H4 (cell line): Measurements from ENCODE around the gene TNK2. TPM values are rescaled to one million over a fixed set of nuclear protein-coding genes. Genes with fewer than 3 reads are reported as not detected.
"Not testable (repeated sequence)": the region's sequence is repeated elsewhere in the genome, so short reads cannot be mapped to it uniquely, and the experiment has no call there.

Experiments used
- DNase-seq: peaks from one replicate; pipeline ENCODE4 v3.0.0-alpha.2; 2015; ENCODE audit warnings: low spot score
- total RNA-seq: library from RNA; depleted of rRNA; stranded (reverse); fragments of >200 nt; shearing (Covaris generic); gene quantifications from 2 replicates; pipeline ENCODE4 v1.2.3, GENCODE V29; 2014; rRNA removed

TNK2 gene
- total RNA-seq, 1 experiment from 2014 or later, result 3.7 TPM

GRCh38 chr3:195822131-195822696 is 86.1 kb downstream of the TNK2 start:
- no peak for DNase-seq

GRCh38 chr3:195821403-195822130 is 86.8 kb downstream of the TNK2 start:
- no peak for DNase-seq

GRCh38 chr3:195820901-195821300 is 87.5 kb downstream of the TNK2 start:
- DNase-seq, result no peak

- no peak for DNase-seq
These were observed 88.2 kb downstream of the TNK2 start for GRCh38 chr3:195820186-195820585.

- DNase-seq, result no peak
These were observed 90.0 kb downstream of the TNK2 start for GRCh38 chr3:195818301-195818700.

GRCh38 chr3:195817578-195818135 is 90.7 kb downstream of the TNK2 start:
- no peak for DNase-seq

- not testable (repeated sequence) for DNase-seq
These were observed 92.0 kb downstream of the TNK2 start for GRCh38 chr3:195816276-195816913.

GRCh38 chr3:195815169-195815771 is 93.1 kb downstream of the TNK2 start:
- DNase-seq, result peak; percentile 85

GRCh38 chr3:195813916-195814640 is 94.3 kb downstream of the TNK2 start:
- no peak for DNase-seq

Other genes starting within 250 kb of the TNK2 start
- 0.17 and 0.39 TPM in 2 replicates for gene MUC20, start 187.6 kb downstream of the TNK2 start, total RNA-seq
- gene MUC4, start 96.6 kb downstream of the TNK2 start, total RNA-seq, result not detected in 2 replicates
- gene TFRC, start 173.5 kb upstream of the TNK2 start, total RNA-seq, result 260 and 286 TPM in 2 replicates